ENCODE data around the gene LCOR.
"Not testable (repeated sequence)": the region's sequence is repeated elsewhere in the genome, so short reads cannot be mapped to it uniquely, and the experiment has no call there.

The LCOR gene

DNA sequence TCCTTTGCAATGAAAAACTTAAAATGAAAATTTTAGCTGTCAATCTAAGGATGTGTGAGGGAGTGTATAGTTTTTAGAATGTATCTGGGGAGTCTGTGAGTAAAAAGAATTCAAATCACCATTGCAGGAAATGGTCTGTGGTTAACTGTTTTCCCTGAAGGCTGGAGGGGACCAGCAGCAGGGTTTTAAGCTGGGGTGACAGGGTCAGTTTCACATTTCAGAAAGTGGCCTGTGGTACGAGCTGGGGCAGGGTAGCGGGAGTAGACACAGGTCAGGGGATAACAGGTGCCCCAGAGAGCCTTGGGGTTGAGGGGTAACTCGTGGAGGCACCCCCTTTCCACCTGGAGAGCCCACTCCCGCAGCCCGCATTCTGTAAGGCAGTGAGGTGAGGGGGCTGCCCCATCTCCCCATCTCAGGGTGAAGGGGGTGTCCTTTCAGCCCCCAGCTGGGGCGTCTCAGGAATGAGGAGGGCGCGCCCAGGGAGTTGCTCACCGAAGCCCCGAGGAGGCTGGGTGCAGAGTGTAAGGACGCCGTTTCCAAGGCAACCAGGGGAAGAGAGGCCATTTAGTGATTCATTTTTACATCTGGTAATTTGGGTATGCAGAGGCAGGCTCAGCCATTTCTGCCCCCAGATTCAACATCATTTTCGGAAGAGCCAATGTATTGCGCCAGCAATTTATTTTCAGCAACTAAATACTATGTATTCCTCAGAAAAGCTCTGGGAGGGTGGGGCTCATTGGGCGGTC lies 184.8 kb downstream of the LCOR start:
- DNase-seq = peak; percentile 30

DNA sequence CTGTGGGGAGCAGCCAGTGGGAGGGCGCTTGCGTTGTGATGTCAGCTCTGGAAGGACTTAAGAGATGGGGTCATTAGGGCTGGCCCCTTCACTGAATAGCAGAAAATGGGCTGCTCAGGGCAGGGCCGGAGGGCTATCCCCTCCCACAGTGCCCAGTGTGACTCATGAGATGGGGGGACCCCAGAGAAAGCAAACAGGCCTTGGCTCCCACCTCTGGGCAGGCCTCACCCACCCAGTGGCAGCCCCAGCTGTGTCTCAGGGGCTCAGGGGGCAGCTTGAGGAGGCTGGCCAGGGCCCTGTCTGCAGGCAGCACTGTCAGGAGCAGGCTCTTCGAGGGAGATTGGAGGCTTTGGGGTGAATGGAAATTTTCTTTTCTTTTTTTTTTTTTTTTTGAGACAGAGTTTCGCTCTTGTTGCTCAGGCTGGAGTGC lies 185.4 kb downstream of the LCOR start:
- DNase-seq = no peak

DNA sequence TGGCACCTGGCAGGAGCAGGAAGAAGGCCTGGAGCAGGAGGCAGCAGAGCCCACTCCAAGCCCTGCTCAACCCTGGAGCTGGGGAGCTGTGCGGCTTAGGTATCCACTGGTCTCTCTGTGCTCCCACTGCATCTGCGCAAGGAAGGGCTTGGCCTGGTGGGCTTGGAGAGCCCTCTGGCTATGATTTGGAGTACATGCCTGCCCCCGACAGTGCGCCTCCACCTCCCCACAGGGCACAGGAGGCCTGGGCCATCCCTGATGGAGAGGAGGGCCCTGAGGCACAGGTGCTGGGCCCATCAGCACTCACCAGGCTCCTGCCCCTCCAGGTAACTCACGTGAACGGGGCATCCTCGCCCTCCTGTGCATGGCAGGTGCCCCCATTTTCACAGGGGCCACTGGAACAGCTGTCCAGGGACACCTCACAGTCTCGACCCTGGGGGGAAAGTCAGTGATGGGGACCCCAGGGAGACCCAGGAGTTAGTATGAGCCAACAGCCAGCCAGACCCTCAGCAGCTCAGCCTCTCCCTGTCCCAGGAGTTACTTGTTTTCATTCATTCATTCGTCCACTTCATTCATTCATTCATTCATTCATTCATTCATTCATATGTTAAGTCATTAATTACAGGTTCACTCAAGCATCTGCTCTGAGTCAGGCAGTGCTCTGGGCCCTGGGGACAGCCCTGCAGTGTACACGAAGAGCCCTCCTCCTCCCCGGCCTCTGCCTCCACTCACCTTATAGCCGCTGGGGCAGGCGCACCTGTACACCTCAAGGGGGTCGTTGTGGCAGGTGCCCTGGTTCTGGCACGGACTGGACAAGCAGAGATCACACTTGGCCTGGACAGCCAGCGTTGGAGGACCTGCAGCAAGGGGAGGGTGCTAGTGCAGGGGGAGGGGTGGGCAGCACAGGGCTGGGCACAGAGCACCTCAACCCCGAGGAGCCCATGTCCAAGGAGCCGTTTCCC lies 186.4 kb downstream of the LCOR start:
- no peak for DNase-seq

DNA sequence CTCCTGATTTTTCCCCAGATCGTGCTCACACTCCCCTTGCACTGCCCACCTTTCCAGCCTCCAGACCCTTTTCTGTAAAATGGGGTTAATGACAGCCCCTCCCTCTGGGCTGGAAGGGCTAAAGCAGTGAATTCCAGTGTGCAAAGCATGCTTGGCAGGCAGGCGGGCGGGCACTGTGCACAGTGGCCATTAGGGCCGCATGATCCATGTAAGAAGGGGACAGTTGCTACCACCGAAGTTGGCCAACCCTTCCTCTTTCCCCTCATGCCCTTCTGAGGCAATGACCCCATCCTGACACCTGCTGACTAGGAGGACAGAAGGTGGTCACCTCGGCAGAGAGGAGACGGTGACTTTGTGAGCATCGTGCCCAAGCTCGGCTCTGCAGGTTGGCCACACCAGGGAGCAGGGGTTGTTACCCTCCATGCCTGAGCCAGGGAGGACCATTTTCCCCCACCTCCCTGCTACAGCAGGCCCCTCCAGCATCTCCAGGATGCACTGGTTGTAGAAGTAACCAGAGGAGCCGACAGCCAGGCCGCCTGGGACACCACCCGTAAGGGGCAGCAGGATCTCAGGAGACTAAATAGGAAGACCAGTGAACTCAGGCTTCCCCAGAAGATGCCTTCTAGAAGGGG lies 187.2 kb downstream of the LCOR start:
- DNase-seq = no peak

DNA sequence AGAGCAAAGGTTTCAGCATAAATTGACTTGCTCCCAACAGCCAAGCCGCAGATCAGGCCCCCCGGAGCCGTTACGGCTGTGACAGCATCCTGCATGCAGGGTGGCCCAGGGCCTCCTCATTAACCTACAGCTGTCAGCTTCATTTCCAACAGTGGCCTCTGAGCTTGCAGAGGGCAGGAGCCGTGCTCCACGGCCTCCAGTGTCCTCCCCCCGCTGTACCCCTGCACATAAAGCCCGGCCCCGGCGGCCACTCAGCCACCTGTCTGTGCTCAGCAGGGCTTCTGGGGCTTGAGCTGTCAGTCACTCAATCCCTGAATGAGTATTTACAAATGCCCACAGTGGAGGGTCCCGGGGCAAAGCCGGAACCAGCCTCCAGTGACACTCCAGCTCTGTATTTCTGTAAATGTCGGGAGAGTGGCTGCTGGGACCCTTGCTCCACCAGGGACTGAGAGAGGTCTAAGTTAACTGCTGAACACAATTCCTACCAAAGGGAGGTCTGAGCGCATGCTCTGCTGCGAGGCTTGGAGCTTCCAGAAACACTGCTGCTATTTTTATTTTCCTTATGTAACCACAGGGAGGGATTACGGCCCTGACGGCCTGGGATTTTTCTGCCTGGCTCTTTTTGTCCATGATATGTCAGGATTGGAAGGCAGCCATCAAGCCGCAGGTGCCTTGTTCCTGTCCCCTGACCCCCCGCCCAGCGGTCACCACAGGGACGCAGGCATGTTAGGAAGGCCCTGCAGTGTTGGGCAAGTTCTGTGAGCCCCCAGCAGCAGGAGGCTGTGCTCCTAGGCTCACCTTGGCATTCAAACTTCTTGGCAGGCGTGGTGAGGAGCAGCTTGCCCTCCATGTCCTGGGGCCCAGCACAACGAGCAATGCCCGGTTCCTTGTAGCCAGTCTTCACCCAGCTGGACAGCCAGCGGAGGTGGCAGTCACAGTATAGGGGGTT lies 188.6 kb downstream of the LCOR start:
- DNase-seq = peak; percentile 54

DNA sequence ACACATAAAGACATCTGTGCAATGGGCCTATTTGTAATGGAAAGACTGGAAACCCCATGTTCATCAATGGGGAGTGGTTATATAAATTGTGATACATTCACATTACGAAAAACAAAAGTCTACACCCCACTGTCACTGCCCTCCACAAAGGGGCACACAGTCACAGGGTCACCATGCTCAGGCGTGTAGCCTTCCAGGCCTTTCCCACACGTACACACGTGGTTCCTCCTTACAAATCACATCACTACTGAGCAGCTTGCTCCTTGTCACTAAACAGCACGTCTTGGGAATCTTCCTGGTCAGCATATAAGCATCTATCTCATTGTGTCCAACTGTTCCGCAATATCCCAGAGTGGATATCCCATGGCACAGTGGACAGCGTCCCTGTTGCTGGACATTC lies 190.5 kb downstream of the LCOR start:
- no peak for DNase-seq

DNA sequence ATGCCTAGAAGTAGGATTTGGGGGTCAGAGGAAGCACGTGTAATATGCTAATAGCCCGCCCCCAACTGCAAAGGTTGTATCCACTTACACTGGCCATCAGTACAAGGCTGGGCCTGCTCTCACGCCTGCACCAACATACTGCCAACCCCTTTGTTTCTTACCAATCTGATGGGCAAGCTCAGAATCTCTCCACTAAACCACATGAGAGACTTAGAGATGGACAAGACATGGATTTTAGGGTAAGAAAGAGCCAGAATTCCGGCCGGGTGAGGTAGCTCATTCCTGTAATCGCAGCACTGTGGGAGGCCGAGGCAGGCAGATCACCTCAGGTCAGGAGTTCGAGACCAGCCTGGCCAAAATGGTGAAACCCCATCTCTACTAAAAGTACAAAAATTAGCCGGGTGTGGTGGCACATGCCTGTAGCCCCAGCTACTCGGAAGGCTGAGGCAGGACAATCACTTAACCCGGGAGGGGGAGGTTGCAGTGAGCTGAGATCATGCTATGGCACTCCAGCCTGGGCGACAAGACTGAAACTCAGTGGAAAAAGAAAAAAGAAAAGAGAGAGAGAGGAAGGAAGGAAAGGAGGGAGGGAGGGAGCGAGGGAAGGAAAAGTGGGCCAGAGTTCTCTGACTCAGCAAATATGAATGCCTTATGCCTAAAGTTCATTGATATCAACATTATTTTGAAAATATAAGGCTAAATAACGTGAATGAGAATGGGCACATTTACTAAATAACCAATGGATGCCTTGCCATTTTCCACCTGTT lies 191.5 kb downstream of the LCOR start:
- peak; percentile 56 for DNase-seq

DNA sequence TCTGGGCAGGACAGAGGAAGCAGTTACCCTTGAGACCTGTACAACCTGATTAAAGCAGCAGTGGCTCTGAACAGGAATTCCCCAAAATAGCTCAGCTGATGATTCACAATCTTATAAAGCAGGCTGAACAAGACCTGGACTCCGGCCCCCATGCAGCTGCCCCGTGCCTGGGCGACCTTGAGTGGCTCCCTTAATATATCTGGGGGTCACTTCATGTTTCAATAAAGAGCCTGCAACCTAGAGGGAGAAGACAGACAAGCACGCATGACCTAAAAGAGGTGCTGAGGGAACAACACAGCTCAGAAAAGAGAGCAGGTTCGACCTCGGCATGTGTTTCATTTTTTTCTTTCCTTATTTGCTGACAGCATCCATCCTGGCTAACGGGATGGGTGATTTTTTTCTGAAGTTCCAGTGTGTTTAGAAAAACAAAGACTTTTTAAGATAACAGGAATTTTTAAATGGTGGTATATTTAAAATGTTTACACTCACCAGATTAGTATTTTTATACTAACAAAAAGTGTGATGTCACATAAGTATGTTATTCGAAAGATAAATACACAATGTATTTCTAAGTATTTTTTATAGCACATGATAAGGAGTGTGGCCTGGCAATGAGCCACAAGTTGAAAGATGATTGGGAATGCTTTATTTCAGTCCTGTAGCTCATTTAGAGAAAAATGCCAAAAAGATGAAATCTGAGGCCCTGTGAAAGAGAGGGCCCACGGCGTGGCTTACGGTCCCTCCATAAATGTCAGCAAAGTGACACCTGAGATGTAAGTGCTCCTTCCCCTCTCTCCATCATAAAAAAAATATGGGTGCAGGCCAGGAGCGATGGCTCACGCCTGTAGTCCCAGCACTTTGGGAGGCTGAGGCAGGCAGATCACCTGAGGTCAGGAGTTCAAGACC lies 192.3 kb downstream of the LCOR start:
- DNase-seq = peak; percentile 96

DNA sequence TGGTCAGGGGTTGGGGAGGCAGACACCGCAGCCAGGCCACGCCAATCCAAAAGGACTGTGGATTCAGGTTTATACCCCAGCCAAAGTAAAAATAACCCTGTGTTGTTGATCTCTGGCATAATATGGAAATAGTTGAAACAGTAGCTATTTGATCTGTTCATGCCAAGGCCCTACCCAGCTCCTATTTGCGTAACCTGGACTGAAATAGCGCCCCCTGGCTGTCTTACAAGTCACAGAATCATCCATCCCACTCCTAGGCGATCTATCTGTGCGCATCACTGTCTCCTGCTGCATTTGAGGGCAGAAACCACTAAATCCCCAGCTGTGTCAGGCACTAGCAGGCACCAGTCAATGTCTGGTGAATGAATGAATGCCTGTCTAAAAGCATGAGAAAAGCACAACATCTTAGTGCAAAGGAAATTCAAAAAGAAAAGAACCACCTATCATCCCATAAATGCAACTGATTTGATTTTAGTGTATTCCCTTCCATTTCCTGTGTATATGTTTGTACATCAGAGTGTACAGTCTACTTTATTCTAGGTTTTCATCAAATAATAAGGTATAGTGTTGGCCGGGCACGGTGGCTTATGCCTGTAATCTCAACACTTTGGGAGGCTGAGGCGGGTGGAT lies 193.6 kb downstream of the LCOR start:
- DNase-seq = peak; percentile 38

DNA sequence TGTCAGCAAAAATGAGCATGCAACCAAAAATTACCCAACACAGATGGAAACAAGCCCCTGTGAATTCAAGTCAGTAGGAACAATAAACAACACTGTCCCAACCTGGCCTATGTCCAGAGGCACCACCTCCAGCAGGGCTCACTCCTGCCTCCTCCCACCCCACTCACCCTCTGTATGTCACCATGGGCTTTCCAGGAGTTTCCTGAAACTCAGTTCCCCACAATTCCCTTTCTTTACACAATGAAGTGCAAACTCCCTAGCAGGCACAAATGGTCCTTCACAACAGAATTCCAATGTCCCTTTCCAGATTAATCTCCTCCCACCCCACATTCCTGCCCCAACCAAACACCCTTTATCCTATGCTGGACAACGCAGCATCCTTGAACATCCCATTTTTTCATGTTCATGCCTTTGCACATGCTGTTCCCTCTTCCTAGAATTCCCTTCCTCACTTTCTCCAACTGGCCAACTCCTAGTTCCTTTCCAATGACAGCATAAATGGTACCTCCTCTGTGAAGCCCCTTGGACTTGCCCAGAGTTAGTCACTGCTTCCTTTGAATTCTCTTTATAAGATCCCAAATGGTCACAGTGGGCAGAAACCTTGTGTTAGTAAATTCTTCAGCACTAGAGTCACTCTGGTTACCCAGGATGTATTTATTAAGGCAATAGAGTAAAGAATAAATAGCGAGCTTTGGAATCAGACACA lies 196.2 kb downstream of the LCOR start:
- peak; percentile 91 for DNase-seq

DNA sequence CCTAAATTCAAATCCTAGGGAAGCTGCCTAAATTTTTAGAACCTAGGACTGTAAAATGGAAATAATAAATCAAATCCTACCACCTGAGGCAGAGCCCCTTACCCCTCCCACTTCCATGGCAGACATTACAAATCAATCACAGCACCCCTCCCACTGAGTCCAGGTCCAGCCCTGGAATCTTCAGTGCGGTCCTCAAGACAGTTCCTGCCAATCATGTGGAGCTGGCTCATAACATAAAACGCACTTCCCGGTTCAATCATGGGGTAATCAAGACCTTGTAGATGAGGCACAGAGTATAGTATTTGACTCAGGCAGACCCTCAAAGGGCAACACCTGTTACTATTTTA lies 196.7 kb downstream of the LCOR start:
- no peak for DNase-seq

DNA sequence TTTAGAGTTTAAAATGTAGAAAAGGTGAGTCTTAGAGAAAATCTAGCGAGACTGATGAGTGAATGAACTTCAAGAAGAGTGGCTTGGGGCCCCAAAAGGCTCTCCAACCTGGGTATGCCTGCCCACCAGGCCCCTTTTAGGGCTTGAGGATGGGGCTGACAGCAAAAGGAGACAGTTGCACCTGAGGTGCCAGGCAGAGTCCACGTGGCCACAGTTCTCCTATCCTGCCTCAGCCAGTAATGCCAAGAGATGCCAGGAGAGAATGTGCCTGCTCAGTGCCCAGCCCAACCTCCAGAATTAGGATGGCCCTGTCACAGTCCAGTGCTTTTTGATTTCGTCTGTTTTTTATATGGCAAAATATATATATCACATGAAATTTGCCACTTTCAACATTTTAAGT lies 197.2 kb downstream of the LCOR start:
- DNase-seq = no peak

DNA sequence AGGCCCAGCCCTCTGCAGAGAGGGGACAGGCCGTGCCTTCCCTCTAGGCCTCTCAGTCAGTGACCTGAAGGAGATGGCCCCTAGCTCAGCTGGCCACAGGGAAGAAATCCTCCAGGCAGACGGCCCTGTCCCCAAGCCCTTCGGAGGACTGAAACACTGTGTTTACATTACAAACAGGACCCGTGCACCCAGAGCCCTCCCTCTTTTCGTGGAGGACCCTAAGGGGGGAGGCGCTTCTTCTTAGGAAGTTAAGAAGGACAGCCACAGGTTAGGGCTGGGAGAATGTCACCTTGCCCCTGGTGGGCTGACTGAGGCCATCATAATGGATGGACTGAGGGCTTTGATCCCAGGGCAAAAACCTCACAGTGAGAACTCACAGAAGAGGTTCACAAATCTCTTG lies 198.8 kb downstream of the LCOR start:
- no peak for DNase-seq

DNA sequence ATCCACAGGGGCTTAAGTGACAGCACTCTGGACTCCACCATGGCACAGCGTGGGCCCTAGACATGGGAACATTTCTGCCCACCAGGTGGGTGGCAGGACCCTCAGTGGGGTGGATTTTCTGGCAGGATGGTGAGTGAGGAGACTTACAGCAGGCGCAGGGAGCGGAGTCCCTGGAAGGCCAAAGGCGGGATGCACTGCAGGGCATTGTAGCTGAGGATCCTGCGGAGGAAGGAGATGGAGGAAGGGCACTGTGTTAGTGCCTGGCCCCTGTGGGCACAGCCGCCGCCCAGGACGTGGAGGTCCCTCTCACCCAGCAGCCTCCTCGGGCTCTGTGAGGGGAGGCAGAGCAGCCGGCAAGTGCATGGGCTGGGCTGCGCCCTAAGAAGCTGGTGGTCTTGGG lies 199.4 kb downstream of the LCOR start:
- DNase-seq = no peak

DNA sequence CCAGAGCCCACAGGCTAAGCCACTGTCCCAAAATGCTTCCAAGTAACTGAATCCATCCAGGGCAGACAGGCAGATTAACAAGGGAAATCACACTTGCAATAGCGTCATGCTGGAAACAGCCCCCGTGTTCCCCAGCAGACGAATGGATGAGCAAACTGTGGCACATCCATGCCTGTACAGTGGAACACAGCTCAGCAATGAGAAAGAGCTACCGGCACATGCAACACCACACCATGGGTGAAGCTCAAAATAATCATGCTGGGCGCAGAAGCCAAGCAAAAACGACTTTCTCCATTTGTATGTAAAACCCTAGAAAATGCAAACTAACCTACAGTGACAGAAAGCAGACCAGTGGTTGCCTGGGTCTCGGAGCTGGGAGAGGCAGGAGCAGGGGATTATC lies 200.5 kb downstream of the LCOR start:
- no peak for DNase-seq

DNA sequence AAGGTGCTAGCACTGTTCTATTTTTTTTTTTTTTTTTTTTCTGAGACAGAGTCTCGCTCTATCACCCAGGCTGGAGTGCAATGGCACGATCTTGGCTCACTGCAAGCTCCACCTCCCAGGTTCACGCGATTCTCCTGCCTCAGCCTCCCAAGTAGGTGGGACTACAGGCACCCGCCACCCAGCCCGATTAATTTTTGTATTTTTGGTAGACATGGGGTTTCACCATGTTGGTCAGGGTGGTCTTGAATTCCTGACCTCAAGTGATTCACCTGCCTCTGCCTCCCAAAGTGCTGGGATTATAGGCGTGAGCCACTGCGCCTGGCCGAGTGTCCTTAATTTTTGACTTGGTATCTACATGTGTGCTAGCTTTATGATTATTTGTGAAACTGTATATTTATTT lies 201.7 kb downstream of the LCOR start:
- DNase-seq = not testable (repeated sequence)

DNA sequence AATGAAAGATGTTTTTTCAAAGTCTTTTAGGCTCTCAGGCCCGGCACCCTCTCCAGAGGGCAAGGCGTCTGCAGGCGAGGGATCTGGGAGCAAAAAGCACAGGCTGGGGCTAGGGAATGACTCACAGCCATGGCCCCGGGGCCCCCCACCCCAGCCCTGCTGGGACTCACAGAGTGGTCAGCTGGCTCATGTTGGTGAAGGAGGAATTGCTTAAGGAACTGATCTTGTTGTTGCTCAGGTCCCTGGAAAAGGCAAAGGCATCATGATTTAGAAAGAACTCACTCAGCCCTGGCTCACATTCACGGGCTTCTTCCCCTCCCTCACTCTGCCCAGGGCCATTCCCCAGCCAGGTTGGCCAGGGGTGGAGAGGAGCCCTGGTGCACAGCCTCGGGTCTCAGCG lies 202.2 kb downstream of the LCOR start:
- no peak for DNase-seq

DNA sequence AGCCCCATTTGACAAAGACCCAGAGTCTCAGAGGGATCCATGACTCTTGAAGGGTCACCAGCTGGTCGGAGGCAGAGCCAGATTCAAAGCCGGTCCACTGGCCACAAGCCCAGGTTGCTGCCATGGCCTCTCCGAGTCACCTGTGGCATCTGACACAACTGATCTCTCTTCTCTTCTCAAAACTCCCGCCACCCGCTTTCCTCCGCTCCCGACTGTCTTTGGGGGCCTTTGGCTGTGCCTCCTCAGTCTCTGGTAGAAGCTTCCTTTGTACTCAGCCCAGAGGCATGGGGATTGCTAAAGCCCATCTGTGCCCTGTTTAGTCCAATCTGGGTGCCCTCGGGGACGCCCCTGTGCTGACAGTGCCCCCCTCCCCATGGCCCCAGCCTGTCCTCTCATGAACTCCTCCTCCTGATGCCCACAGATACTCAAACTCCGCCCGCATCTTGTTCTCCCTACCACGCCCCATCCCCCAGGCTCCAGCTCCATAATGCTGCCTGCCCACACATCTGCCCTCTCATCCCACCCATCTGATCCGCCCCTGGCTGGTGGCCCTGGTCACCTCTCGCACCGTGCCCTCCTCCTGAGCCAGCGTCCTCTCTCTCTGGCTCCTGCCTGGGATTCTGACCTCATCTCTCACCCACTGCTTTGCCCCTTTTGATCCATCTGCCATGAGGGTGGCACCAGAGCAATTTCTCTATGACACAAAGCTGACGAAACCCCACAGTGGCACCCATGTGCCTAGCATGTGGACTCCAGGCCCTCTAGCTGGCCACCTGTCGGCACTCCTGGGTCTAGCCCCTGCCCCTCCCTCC lies 203.1 kb downstream of the LCOR start:
- DNase-seq = no peak
